Mesangial cell (primary cell): ENCODE data around the gene SNX24. TPM values are rescaled to one million over a fixed set of nuclear protein-coding genes. Genes with fewer than 3 reads are reported as not detected.

ENCODE experiments used
- total RNA-seq: library from RNA; depleted of rRNA; stranded (reverse); fragments of >200 nt; gene quantifications from 2 replicates; pipeline ENCODE4 v1.2.3, GENCODE V29; 2015

SNX24 gene
- 16.5 and 17.3 TPM in 2 replicates for total RNA-seq

GRCh38 chr5:122845229-122846050 lies at the start of gene SNX24:
TSS of gene SNX24 (plus strand) at chr5:122845613. CDS start at chr5:122845634, 21 bp downstream.

DNA sequence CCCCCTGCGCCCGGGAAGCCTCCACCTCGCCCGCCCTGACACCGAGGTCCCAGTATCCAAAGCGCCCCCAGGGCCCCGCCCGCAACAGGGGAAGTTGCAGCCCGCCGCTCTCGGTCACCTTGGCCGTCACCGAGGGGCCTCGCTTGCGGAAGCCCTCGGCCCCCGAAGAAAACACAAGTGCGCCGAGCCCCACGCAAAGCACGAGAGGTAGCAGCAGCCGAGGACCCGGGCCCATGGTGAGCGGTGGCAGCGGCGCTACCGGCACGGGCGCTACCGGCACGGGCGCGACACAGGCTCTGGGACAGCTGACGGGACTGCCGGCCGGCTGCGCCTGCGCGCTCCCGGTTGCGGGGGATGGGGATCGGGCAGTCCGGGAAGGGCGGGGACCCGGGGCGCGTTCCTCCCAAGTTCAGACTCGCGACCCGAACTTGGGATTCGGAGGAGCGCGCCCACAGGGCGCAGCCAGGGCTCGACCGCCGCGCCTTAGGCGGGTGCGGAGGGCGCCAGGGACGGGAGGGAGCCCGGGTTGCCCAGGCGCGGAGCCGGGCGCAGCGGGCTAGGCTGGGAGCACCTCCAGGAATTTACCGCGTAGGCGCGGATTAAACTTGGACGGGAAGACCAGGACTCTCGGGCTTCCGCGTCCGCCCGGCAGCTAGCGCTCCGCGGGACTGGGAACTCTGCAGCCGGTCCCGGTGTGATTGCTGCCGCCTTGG lies 191.1 kb downstream of the SNX24 start, which contains the start of gene PPIC:
Gene PPIC (minus strand): TSS at position 335 of the 713 bp plus-strand sequence. CDS start 100 bp downstream, at position 235.

Other genes starting within 250 kb of the SNX24 start
- gene SNX2, start 70.5 kb upstream of the SNX24 start, total RNA-seq: 26.4 and 36.5 TPM in 2 replicates
- 16.9 and 30.3 TPM in 2 replicates for gene PPIC, start 191.1 kb downstream of the SNX24 start, total RNA-seq
- gene PRDM6, start 243.6 kb downstream of the SNX24 start, total RNA-seq: under 0.01 and 0.13 TPM in 2 replicates